Measurements from ENCODE around the gene RANGAP1. TPM values are rescaled to one million over a fixed set of nuclear protein-coding genes. Genes with fewer than 3 reads are reported as not detected.

Gene RANGAP1
- total RNA-seq, 4 donors from 2014 or later = 39.9 to 87.9 (median 65.5) TPM

GRCh38 chr22:41215409-41215808, 70.6 kb downstream of the RANGAP1 start:
- Histone ChIP-seq H3K4me1 (peaks cover 20 to 33% (median 30%) of the 10 kb centered on the region in 4 donors), H3K27me3 (no peaks in the 10 kb centered on the region), H3K36me3 (peaks cover 9 to 69% (median 51%) of the 10 kb centered on the region in 4 donors), H3K9me3 (no peaks in the 10 kb centered on the region), H3K27ac (replicated peaks in 1 of 4) (peak overlapping the region in 1 of 4 donors; percentile 86), H3K4me3 (no peak overlapping the region)
- intact Hi-C loops (cut with DNase I) = no loop called here
- 96% methylated on average over 10 of the region's 10 CpGs for WGBS
- DNase-seq (ENCODE audit: extremely low spot score) = no peak
- no peak for TF ChIP-seq CTCF (IDR thresholded peaks at IDR 0.05)
- no peak for TF ChIP-seq EP300 (IDR thresholded peaks at IDR 0.05)

DNA sequence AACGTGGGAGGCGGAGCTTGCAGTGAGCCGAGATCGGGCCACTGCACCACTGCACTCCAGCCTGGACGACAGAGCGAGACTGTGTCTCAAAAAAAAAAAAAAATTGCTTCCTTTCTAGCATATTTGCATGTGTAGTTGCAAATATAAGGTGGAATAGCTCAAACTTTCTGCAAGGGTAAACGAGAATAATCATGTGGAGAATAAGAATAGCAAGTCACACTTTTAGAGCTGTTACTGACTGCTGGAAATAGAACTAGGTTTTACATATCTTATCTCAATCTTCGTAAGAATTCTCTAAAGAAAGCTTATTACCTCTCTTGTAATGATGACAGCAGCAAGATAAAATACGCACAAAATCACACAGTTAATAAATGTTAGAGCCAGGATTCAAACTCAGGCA, 79.3 kb downstream of the RANGAP1 start:
- Histone ChIP-seq H3K4me1 (peaks cover 9 to 17% (median 16%) of the 10 kb centered on the region in 4 donors), H3K27me3 (no peaks in the 10 kb centered on the region), H3K4me3 (no peak overlapping the region), H3K9me3 (no peaks in the 10 kb centered on the region), H3K36me3 (peaks cover 10 to 44% (median 25%) of the 10 kb centered on the region in 4 donors), H3K27ac (replicated peaks in 1 of 4) (no peak overlapping the region)
- TF ChIP-seq POLR2AphosphoS5 (IDR thresholded peaks at IDR 0.05) (no peak), CTCF (IDR thresholded peaks at IDR 0.05) (no peak), EP300 (IDR thresholded peaks at IDR 0.05) (no peak)
- no peak for DNase-seq (ENCODE audit: extremely low spot score)
- WGBS = 91% methylated on average over 9 of the region's 9 CpGs
- intact Hi-C loops (cut with DNase I) = no loop called here

GRCh38 chr22:41204992-41205900, 80.7 kb downstream of the RANGAP1 start, which contains the start of gene L3MBTL2:
Gene L3MBTL2 (plus strand): TSS chr22:41205312. CDS start chr22:41205363, 51 bp downstream.
- Histone ChIP-seq H3K4me1 (peaks cover 9 to 17% (median 16%) of the 10 kb centered on the region in 4 donors), H3K27ac (replicated peaks in 1 of 4) (peak within 1 kb of the TSS; percentile 77 to 89 (median 86)), H3K27me3 (no peaks in the 10 kb centered on the region), H3K36me3 (peaks cover 4 to 32% (median 14%) of the 10 kb centered on the region in 4 donors), H3K4me3 (peak within 1 kb of the TSS; percentile 64 to 96 (median 77)), H3K9me3 (no peaks in the 10 kb centered on the region)
- TF ChIP-seq POLR2A (IDR thresholded peaks at IDR 0.05; ENCODE audit: low read depth) = no peak
- peak; percentile 90 to 92 for TF ChIP-seq POLR2AphosphoS5 (IDR thresholded peaks at IDR 0.05)
- DNase-seq (ENCODE audit: extremely low spot score) = peak; percentile 99
- 2% methylated on average over 44 of the region's 47 CpGs for WGBS
- intact Hi-C loops (cut with DNase I) = no loop called here

- H3K4me3 ChIP-seq = no peak overlapping the region
- DNase-seq (ENCODE audit: extremely low spot score) = no peak
- H3K27me3 ChIP-seq = no peaks in the 10 kb centered on the region
- H3K9me3 ChIP-seq = no peaks in the 10 kb centered on the region
- H3K4me1 ChIP-seq = peaks cover 9 to 17% (median 16%) of the 10 kb centered on the region in 4 donors
- H3K27ac ChIP-seq (replicated peaks in 1 of 4) = no peak overlapping the region
- intact Hi-C loops (cut with DNase I) = no loop called here
- no peak for TF ChIP-seq EP300 (IDR thresholded peaks at IDR 0.05)
- TF ChIP-seq POLR2A (IDR thresholded peaks at IDR 0.05; ENCODE audit: low read depth) = no peak
- no peak for TF ChIP-seq POLR2AphosphoS5 (IDR thresholded peaks at IDR 0.05)
- TF ChIP-seq CTCF (IDR thresholded peaks at IDR 0.05) = no peak
- H3K36me3 ChIP-seq = peaks cover 0 to 20% (median 4%) of the 10 kb centered on the region in 4 donors
- WGBS = 68% methylated on average over 6 of the region's 6 CpGs
Measured at GRCh38 chr22:41204066-41204465, 81.9 kb downstream of the RANGAP1 start.

- 92% methylated on average over 2 of the region's 2 CpGs for WGBS
- peaks cover 14 to 24% (median 22%) of the 10 kb centered on the region in 4 donors for H3K4me1 ChIP-seq
- intact Hi-C loops (cut with DNase I) = no loop called here
- no peaks in the 10 kb centered on the region for H3K9me3 ChIP-seq
- no peak for DNase-seq (ENCODE audit: extremely low spot score)
- H3K4me3 ChIP-seq = no peak overlapping the region
- H3K27me3 ChIP-seq = no peaks in the 10 kb centered on the region
- H3K27ac ChIP-seq (replicated peaks in 1 of 4) = no peak overlapping the region
- H3K36me3 ChIP-seq = peaks cover 0 to 10% (median 0%) of the 10 kb centered on the region in 4 donors
- no peak for TF ChIP-seq CTCF (IDR thresholded peaks at IDR 0.05)
- TF ChIP-seq EP300 (IDR thresholded peaks at IDR 0.05) = no peak
- TF ChIP-seq POLR2A (IDR thresholded peaks at IDR 0.05; ENCODE audit: low read depth) = no peak
- no peak for TF ChIP-seq POLR2AphosphoS5 (IDR thresholded peaks at IDR 0.05)
Measured at GRCh38 chr22:41203118-41203517, 82.9 kb downstream of the RANGAP1 start.
